Measurements from ENCODE around the gene WNT11.
A peak's percentile ranks its signal among the peaks of the same experiment; 100 is the strongest.

Gene WNT11

GRCh38 chr11:76237000-76237649 lies 30.8 kb upstream of the WNT11 start:
- DNase-seq: no peak

- no peak for DNase-seq
These were observed 30.0 kb upstream of the WNT11 start for GRCh38 chr11:76236092-76236999.

DNA sequence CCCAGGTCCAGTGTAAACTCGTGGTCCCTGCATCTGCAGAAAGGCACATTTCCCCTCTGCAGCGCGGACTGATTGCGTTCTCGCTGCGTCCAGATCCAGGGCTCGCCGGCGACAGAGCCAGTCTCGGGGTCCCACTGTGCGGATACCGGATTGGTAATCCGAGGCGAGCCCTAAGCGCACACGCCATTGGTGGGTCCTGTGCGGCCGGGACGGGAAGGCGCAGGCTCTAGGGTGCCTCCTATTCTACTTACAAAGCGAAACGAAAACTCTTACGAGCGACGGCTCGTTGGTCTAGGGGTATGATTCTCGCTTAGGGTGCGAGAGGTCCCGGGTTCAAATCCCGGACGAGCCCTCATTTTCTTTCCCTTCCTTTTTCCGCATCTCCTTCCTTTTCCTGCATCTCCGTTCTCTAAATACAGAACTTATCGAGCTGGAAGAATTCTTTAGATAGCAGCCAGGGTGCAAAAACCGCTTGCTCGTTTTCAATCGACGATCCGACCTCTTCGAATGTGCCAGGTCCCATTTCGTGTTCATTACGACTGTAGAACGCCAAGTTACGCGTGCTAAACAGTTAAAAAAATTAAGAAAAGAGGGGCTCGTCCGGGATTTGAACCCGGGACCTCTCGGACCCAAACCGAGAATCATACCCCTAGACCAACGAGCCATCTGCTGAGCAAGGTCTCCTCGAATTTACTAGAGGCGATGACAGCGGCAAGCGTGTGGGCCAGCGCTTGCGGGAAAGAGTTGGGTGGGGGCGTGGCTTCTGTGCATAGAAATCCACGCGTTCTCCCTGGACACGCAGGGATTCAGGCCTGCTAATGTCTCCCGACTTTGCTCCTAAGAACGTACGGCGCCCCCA lies 29.2 kb upstream of the WNT11 start:
- peak; percentile 85 for DNase-seq

GRCh38 chr11:76234416-76235232 lies 28.3 kb upstream of the WNT11 start:
- DNase-seq: no peak

DNA sequence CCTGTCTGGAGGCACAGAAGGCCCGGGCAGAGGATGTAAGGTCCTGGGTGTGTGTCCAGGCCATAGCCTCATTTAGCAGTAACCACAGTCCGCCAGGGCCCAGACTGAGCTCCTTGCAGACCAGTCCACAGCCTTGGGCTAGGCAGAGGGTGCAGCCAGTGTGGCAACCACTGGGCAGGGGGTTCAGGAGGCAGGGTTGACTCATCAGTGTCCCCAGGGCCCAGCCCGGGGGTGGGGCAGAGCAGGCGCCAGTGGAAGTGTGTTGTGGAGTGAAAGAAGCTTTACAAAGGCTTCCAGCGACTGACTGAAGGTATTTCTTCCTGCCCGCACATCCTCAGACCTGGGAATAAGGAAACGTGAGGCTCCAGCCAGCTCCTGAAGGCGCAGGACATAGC lies 27.7 kb upstream of the WNT11 start:
- DNase-seq: no peak

GRCh38 chr11:76233196-76233921 lies 27.1 kb upstream of the WNT11 start:
- DNase-seq: no peak

DNA sequence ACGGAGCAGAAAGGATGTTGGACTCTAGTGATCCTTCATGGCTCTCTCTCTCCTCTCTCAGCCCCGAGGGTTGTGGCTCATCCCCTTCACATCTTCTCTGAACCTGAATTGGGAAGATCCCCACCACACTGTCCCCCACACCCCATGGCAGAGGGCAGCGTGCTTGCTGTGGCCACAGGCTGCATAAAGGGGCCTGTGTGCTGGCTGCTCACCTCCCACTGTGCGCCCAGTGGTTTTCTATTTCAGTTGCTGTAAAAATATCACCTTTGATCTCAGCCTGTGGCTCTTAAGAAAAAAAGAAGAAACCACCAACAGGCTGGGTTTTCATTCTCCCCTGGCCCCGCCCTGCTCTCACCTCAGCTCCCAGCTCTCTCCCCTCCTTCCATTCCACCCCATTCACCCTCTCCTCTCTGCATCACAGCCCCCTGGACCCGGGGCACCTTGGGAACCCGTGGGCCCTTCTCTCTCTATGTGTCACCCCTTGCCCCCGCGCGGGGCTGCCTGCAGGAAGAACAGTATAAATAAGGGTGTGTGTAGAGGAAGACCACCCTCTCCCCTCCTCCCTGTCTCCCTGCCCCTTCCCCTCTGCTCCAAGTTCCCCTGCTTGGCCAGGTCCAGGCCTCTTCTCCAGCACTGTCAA lies 25.8 kb upstream of the WNT11 start:
- peak; percentile 31 for DNase-seq

DNA sequence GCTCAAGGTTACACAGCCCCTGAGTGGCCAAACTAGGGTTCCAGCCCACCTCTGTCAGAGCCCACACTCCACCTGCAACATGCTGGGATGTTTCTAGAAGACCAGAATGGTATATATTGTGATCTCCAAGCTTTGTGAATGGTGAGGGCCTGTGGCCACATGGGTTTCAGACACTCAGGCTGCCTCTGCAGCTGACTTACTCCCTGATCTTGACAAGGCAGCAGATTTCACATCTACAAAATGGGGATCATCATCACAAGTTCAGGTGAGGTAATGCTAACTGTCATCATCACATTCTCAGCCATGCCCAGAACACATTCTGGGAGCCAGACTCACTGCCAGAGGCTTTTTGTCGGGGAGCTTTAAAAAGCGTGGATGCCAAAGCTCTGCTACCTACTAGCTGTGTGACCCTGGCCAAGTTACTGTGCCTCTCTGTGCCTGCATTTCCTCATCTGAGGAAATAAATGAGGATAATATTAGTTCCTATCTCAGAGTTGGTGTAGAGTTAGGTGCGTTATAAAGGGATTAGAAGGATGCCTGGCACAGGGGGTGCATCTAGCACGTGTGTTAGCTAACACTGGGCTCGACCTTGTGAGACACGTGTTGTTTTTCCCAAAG lies 24.9 kb upstream of the WNT11 start:
- DNase-seq: no peak

- no peak for DNase-seq
These were observed 24.1 kb upstream of the WNT11 start for GRCh38 chr11:76230392-76230791.

DNA sequence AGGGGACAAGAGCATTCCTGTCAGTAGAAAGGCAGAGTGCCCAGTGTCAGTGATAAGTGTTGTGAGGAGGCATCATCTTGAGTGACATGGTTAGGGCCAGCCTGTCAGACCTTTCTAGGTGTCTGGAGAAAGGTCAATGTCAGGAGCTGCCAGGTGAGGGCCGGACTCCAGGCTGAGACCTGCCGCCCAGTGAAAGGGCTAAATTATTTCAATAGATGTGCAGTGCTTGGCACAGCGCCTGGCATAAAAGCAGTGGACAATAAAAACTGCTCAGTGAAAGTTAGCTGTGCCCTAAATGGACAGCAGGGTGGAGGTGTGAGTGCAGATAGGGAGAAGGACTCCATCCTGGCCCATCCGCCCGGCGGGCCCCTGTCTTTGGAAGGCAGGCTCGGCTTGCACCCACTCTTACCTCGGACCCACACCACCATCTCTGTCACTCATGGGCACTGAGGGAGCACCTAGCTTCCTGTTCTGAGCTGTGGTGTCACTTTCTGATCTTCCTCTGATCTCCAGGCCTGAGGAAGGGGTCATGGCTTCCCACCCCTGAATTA lies 23.5 kb upstream of the WNT11 start:
- no peak for DNase-seq

DNA sequence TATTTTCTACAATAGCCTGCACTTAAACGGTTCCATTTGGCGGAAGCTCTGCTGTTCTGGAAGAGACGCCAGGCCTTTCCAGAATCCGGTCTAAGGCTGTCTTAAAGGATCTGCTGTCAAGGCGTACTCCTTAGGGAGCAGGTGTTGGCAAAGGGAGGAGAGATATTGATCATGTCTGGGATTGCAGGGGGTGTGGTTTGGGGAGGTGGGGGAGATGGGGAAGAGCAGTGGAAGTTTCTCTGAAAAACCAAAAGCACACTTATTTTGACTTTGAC lies 22.5 kb upstream of the WNT11 start:
- DNase-seq: no peak

GRCh38 chr11:76228071-76228874 lies 22.0 kb upstream of the WNT11 start:
- no peak for DNase-seq

DNA sequence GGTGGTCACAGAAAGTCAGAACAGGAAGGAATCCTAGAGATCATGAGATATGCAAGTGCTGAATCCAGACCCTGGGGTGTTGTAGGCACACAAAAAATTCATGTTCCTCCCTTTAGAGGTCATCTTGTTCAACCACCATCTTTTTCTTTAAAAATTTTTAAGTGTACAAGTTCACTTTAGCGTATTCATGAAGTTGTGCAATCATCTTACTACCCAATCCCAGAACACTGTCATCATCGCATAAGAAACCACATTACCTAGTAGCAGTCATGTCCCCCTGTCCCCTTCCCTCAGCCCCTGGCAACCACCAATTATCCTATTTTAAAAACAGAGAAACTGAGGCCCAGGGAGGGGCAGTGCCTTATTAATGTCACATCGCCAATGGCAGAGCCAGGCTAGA lies 20.3 kb upstream of the WNT11 start:
- no peak for DNase-seq

DNA sequence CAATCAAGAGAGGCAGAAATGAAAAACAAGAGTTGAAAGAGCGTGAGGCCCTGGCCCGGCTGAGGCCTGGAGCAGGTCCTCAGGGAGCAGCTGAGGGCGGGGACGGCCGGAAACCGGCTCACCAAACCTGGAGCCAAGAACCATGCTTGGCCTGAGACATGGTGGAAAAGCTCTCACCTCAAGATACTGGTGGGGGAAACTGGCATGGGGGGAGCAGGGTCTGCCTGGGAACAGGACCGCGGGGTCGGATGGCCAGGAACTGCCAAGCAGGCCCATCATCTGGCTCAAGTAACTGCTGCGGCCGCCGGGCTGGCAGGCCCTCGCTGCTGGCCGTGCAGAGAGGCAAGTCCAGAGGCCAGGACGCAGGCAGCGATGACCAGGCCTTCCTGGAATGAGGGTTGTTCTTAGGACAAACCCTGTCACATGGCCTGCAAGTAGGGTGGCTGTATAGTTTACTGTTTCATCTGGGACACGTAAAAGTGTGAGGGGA lies 18.9 kb upstream of the WNT11 start:
- DNase-seq: no peak

- no peak for DNase-seq
These were observed 18.3 kb upstream of the WNT11 start for GRCh38 chr11:76224461-76225121.

DNA sequence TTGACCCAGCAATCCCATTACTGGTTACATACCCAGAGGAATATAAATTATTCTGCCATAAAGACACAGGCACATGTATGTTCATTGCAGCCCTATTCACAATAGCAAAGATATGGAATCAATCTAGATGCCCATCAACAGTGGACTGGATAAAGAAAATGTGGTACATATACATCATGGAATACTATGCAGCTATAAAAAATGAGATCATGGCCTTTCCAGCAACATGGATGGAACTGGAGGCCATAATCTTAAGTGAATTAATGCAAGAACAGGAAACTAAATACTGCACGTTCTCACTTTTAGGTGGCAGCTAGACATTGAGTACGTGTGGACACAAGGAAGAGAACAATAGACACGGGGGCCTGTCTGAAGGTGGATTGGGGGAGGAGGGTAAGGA lies 15.1 kb upstream of the WNT11 start:
- no peak for DNase-seq

GRCh38 chr11:76219243-76219642 lies 12.9 kb upstream of the WNT11 start:
- DNase-seq: no peak

GRCh38 chr11:76218449-76219178 lies 12.3 kb upstream of the WNT11 start:
- DNase-seq: no peak
